ENCODE measurements around the gene GALE. TPM values are rescaled to one million over a fixed set of nuclear protein-coding genes. Genes with fewer than 3 reads are reported as not detected.
A peak's percentile ranks its signal among the peaks of the same experiment; 100 is the strongest.

Gene GALE
- total and polyA plus RNA-seq, 2 of the 13 experiments (the other 11 are each of a cell fraction or from before 2014, with no cell fraction given): 85.2 to 88.4 TPM

GRCh38 chr1:23800400-23801337, at the start of gene GALE (continued):
- TF ChIP-seq IRF1 (CRISPR knock-in tag; IDR thresholded peaks at IDR 0.05; ENCODE audit: low read depth): no peak
- peak; percentile 48; the same call in 1 of the 2 replicates for TF ChIP-seq FOXA3 (CRISPR knock-in tag; IDR thresholded peaks at IDR 0.05)
- no peak for TF ChIP-seq ZNF644 (CRISPR knock-in tag; IDR thresholded peaks at IDR 0.05; ENCODE audit: low read depth)
- no peak for TF ChIP-seq ZNF749 (CRISPR knock-in tag; IDR thresholded peaks at IDR 0.05; ENCODE audit: borderline replicate concordance)
- peak; percentile 81 for TF ChIP-seq PHF20 (CRISPR knock-in tag; IDR thresholded peaks at IDR 0.05)
- TF ChIP-seq SP4 (CRISPR knock-in tag; IDR thresholded peaks at IDR 0.05): peak; percentile 94
- peak; percentile 15; the same call in 1 of the 2 replicates for TF ChIP-seq STAT5B (CRISPR knock-in tag; IDR thresholded peaks at IDR 0.05)
- no peak; the same call in 1 of the 2 replicates for TF ChIP-seq ZNF569 (CRISPR knock-in tag; IDR thresholded peaks at IDR 0.05; ENCODE audit: borderline replicate concordance)
- peak; percentile 54 for TF ChIP-seq SP1 (IDR thresholded peaks at IDR 0.05)
- peak; percentile 90 for TF ChIP-seq SP1 (CRISPR knock-in tag; IDR thresholded peaks at IDR 0.05)
- TF ChIP-seq ZNF234 (CRISPR knock-in tag; conservative IDR thresholded peaks at IDR 0.05): no peak
- TF ChIP-seq ZNF616 (CRISPR knock-in tag; IDR thresholded peaks at IDR 0.05; ENCODE audit: low read depth): no peak
- TF ChIP-seq ZNF138 (CRISPR knock-in tag; IDR thresholded peaks at IDR 0.05; ENCODE audit: low read depth): peak; percentile 34; the same call in 1 of the 2 replicates
- TF ChIP-seq ETV5 (CRISPR knock-in tag; IDR thresholded peaks at IDR 0.05; ENCODE audit: borderline replicate concordance): peak; percentile 91
- TF ChIP-seq, protein P1, sequence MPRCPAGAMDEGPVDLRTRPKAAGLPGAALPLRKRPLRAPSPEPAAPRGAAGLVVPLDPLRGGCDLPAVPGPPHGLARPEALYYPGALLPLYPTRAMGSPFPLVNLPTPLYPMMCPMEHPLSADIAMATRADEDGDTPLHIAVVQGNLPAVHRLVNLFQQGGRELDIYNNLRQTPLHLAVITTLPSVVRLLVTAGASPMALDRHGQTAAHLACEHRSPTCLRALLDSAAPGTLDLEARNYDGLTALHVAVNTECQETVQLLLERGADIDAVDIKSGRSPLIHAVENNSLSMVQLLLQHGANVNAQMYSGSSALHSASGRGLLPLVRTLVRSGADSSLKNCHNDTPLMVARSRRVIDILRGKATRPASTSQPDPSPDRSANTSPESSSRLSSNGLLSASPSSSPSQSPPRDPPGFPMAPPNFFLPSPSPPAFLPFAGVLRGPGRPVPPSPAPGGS (CRISPR knock-in tag; IDR thresholded peaks at IDR 0.05): no peak
- TF ChIP-seq ZNF772 (CRISPR knock-in tag; IDR thresholded peaks at IDR 0.05): peak; percentile 86
- TF ChIP-seq SYNCRIP (IDR thresholded peaks at IDR 0.05; ENCODE audit: insufficient read depth, low read depth, low read length): no peak
- TF ChIP-seq, protein P2, sequence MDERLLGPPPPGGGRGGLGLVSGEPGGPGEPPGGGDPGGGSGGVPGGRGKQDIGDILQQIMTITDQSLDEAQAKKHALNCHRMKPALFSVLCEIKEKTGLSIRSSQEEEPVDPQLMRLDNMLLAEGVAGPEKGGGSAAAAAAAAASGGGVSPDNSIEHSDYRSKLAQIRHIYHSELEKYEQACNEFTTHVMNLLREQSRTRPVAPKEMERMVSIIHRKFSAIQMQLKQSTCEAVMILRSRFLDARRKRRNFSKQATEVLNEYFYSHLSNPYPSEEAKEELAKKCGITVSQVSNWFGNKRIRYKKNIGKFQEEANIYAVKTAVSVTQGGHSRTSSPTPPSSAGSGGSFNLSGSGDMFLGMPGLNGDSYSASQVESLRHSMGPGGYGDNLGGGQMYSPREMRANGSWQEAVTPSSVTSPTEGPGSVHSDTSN (CRISPR knock-in tag; IDR thresholded peaks at IDR 0.05): 0 out of 2 replicates have a peak, but pooled peaks have one; percentile 17
- 0 out of 2 replicates have a peak, but pooled peaks have one; percentile 26 for TF ChIP-seq GATAD2A (CRISPR knock-in tag; IDR thresholded peaks at IDR 0.05)
- TF ChIP-seq CBFB (CRISPR knock-in tag; IDR thresholded peaks at IDR 0.05): no peak
- TF ChIP-seq TCF7L2 (IDR thresholded peaks at IDR 0.05; ENCODE audit: low read depth, low read length): no peak
- peak; percentile 68 for TF ChIP-seq HIVEP1 (CRISPR knock-in tag; IDR thresholded peaks at IDR 0.05)
- TF ChIP-seq SUZ12 (IDR thresholded peaks at IDR 0.05; ENCODE audit: low read depth, low read length): no peak
- peak; percentile 45; the same call in 1 of the 2 replicates for TF ChIP-seq ZNF430 (CRISPR knock-in tag; IDR thresholded peaks at IDR 0.05)
- TF ChIP-seq ISX (CRISPR knock-in tag; conservative IDR thresholded peaks at IDR 0.05): no peak
- no peak for TF ChIP-seq CENPBD1 (CRISPR knock-in tag; IDR thresholded peaks at IDR 0.05; ENCODE audit: borderline replicate concordance, low read depth)
- no peak for TF ChIP-seq FOXM1 (CRISPR knock-in tag; IDR thresholded peaks at IDR 0.05)
- no peak for TF ChIP-seq ZNF615 (CRISPR knock-in tag; IDR thresholded peaks at IDR 0.05; ENCODE audit: borderline replicate concordance)
- TF ChIP-seq HNRNPL (IDR thresholded peaks at IDR 0.05; ENCODE audit: low read depth, low read length): no peak
